GM23338 (cell line): Measurements from ENCODE around the gene CNIH3. TPM values are rescaled to one million over a fixed set of nuclear protein-coding genes. Genes with fewer than 3 reads are reported as not detected.

ENCODE experiments used
- ATAC-seq: fragments of 200-7000 bp; cut with Tn5 transposase; 3 replicates; pipeline ENCODE4 v1.9.1; 2020
- DNase-seq: peaks from one replicate; pipeline ENCODE4 v3.0.0-alpha.2; 2015; ENCODE audit warnings: low spot score
- H2AFZ ChIP-seq: fragments of 200-600 bp; sonication (generic); 2 replicates; pipeline ENCODE4 v1.8.0; 2016; ENCODE audit warnings: antibody characterized with exemption, mild to moderate bottlenecking, moderate library complexity
- H3F3A ChIP-seq: fragments of 200-600 bp; sonication (generic); replicated peaks from 2 replicates; pipeline ENCODE4 v1.8.0; 2017; ENCODE audit warnings: antibody characterized with exemption, mixed run types, low read depth
- H3K27ac ChIP-seq: fragments of 200-600 bp; sonication (generic); 2 replicates; pipeline ENCODE4 v1.6.1; 2016; ENCODE audit warnings: low read depth
- H3K27me3 ChIP-seq: fragments of 200-600 bp; sonication (generic); 2 replicates; pipeline ENCODE4 v1.8.0; 2016; ENCODE audit warnings: mild to moderate bottlenecking, mixed run types, moderate library complexity; ENCODE audit not compliant: insufficient read depth
- H3K36me3 ChIP-seq: fragments of 200-600 bp; sonication (generic); 2 replicates; pipeline ENCODE4 v1.8.0; 2016; ENCODE audit warnings: mild to moderate bottlenecking; ENCODE audit not compliant: insufficient read depth
- H3K4me1 ChIP-seq: fragments of 200-600 bp; sonication (generic); 2 replicates; pipeline ENCODE4 v1.8.0; 2016; ENCODE audit warnings: mild to moderate bottlenecking, moderate library complexity; ENCODE audit not compliant: insufficient read depth
- H3K4me2 ChIP-seq: fragments of 200-600 bp; sonication (generic); 2 replicates; pipeline ENCODE4 v1.7.1; 2017; ENCODE audit warnings: mixed run types
- H3K4me3 ChIP-seq: fragments of 200-600 bp; sonication (generic); 2 replicates; pipeline ENCODE4 v1.6.1; 2016; ENCODE audit warnings: mixed run types
- H3K79me2 ChIP-seq: fragments of 200-600 bp; sonication (generic); replicated peaks from 2 replicates; pipeline ENCODE4 v1.8.0; 2017; ENCODE audit warnings: mild to moderate bottlenecking; ENCODE audit not compliant: insufficient read depth
- H3K9me2 ChIP-seq: fragments of 200-600 bp; sonication (generic); 2 replicates; pipeline ENCODE4 v1.8.0; 2017; ENCODE audit not compliant: insufficient read depth
- H4K20me1 ChIP-seq: fragments of 200-600 bp; sonication (generic); replicated peaks from 2 replicates; pipeline ENCODE4 v1.8.0; 2017; ENCODE audit warnings: mild to moderate bottlenecking; ENCODE audit not compliant: insufficient read depth
- H3K27ac Mint-ChIP-seq: 2 replicates; pipeline ENCODE4 v1.8.0; 2020; ENCODE audit warnings: inconsistent platforms, mild to moderate bottlenecking, moderate library complexity, mixed read lengths
- H3K27me3 Mint-ChIP-seq: 3 replicates; pipeline ENCODE4 v1.8.0; 2022; ENCODE audit warnings: low read depth, mild to moderate bottlenecking, moderate library complexity, mixed read lengths, inconsistent platforms; ENCODE audit not compliant: insufficient read depth, poor library complexity
- H3K36me3 Mint-ChIP-seq: 3 replicates; pipeline ENCODE4 v1.8.0; 2021; ENCODE audit warnings: low read depth, mild to moderate bottlenecking, inconsistent platforms, moderate library complexity, mixed read lengths
- H3K4me1 Mint-ChIP-seq: 3 replicates; pipeline ENCODE4 v1.8.0; 2020; ENCODE audit warnings: mild to moderate bottlenecking, inconsistent platforms, mixed read lengths
- H3K4me3 Mint-ChIP-seq: 3 replicates; pipeline ENCODE4 v1.8.0; 2021; ENCODE audit warnings: moderate library complexity, mild to moderate bottlenecking, inconsistent platforms, mixed read lengths
- H3K9me3 Mint-ChIP-seq: 3 replicates; pipeline ENCODE4 v1.8.0; 2020; ENCODE audit warnings: moderate library complexity, mild to moderate bottlenecking, inconsistent platforms, mixed read lengths
- CREB1 ChIP-seq: fragments of 250-450 bp; sonication (Bioruptor Pico); IDR thresholded peaks from 2 replicates; pipeline ENCODE4 v1.5.0; 2020; ENCODE audit warnings: low read depth, mild to moderate bottlenecking, moderate library complexity
- EZH2 ChIP-seq: fragments of 200-600 bp; sonication (generic); IDR thresholded peaks from one replicate; pipeline ENCODE4 v1.8.0; 2017; ENCODE audit warnings: antibody characterized with exemption, mild to moderate bottlenecking, low read depth; ENCODE audit not compliant: unreplicated experiment
- EZH2phosphoT487 ChIP-seq: fragments of 200-600 bp; sonication (generic); IDR thresholded peaks from one replicate; pipeline ENCODE4 v1.8.1; 2018; ENCODE audit warnings: antibody characterized with exemption; ENCODE audit not compliant: unreplicated experiment
- JUNB ChIP-seq: IDR thresholded peaks from one replicate; pipeline ENCODE4 v1.6.1; 2016; ENCODE audit warnings: antibody characterized with exemption; ENCODE audit not compliant: unreplicated experiment
- NANOG ChIP-seq: IDR thresholded peaks from 2 replicates; pipeline ENCODE4 v1.6.1; 2016; ENCODE audit warnings: antibody characterized with exemption, borderline replicate concordance
- POLR2AphosphoS5 ChIP-seq: IDR thresholded peaks from 2 replicates; pipeline ENCODE4 v1.6.1; 2016; ENCODE audit warnings: antibody characterized with exemption, low read depth
- STAT1 ChIP-seq: IDR thresholded peaks from one replicate; pipeline ENCODE4 v1.6.1; 2016; ENCODE audit warnings: antibody characterized with exemption; ENCODE audit not compliant: unreplicated experiment
- ZNF331 ChIP-seq: fragments of 250-450 bp; sonication (Bioruptor Pico); IDR thresholded peaks from 2 replicates; pipeline ENCODE4 v1.5.0; 2020; ENCODE audit warnings: low read depth, mild to moderate bottlenecking, moderate library complexity
- ZNF462 ChIP-seq: fragments of 250-450 bp; sonication (Bioruptor Pico); IDR thresholded peaks from 2 replicates; pipeline ENCODE4 v1.5.0; 2020; ENCODE audit warnings: mild to moderate bottlenecking, moderate library complexity
- polyA plus RNA-seq: library from polyadenylated mRNA; unstranded; fragments of >200 nt; fragmentation: Nextera tagmentation; extraction: Ambion mirVana; gene quantifications from 2 replicates; pipeline ENCODE4 v1.2.1, GENCODE V29; 2016
- total RNA-seq: library from RNA; depleted of rRNA; stranded (reverse); fragments of >200 nt; shearing (Covaris generic); gene quantifications from 2 replicates; pipeline ENCODE4 v1.2.3, GENCODE V29; 2014
- TF ChIP-seq, protein P1 (sequence below): IDR thresholded peaks from one replicate; pipeline ENCODE4 v1.6.1; 2018; ENCODE audit warnings: antibody characterized with exemption; ENCODE audit not compliant: unreplicated experiment
- TF ChIP-seq, protein P2 (sequence below), 2 experiments: fragments of 200-600 bp in 1 of 2; sonication (generic) in 1 of 2; conservative IDR thresholded peaks; 2 replicates each; pipeline versions ENCODE4 v1.5.1 to v1.6.1; 2016 to 2017; ENCODE audit warnings: antibody characterized with exemption in 2 of 2, low read depth in 2 of 2, mild to moderate bottlenecking in 2 of 2, moderate library complexity in 1 of 2
- TF ChIP-seq, protein P3 (sequence below): IDR thresholded peaks from 2 replicates; pipeline ENCODE4 v1.6.1; 2016; ENCODE audit warnings: antibody characterized with exemption

The CNIH3 gene
- total and polyA plus RNA-seq, 2 experiments from 2014 or later: 3.6 to 5.1 TPM

DNA sequence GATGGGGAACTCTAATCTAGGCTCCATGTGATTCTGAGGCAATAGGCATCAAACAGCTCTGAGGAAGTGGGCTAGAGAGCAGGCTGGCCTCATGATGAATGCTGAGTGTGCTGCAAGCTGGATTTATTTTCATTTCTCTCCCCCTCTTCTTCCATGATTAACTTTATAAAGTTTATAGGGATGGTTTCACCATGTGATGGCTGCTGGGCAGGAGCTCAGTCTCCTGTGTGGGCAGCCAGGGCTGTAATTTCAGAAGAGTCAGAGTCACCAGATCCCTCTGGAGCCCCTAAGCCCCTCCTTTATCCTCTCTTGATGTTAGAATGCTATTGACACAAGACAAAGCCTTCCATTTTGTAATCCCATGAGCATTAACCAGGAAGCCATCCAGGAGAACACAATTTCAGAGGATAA is 143.6 kb downstream of the CNIH3 start:
- no peak for ATAC-seq
- H3K79me2 ChIP-seq: no peaks in the 10 kb centered on the region
- no peak overlapping the region for H3K27ac Mint-ChIP-seq

More for the DNA sequence above, 143.6 kb downstream of the CNIH3 start:
- no peak overlapping the region for H3K4me3 Mint-ChIP-seq
- peaks cover 10% of the 10 kb centered on the region for H3K27me3 Mint-ChIP-seq
- H3K4me1 Mint-ChIP-seq: peaks cover 7% of the 10 kb centered on the region; the same call in 2 of the 3 replicates
- H3K36me3 Mint-ChIP-seq: peaks cover 7% of the 10 kb centered on the region; the same call in 1 of the 3 replicates
- no peaks in the 10 kb centered on the region for H4K20me1 ChIP-seq
- peaks cover 2% of the 10 kb centered on the region; the same call in 1 of the 2 replicates for H3K9me2 ChIP-seq
- H3K9me3 Mint-ChIP-seq: peaks cover 4% of the 10 kb centered on the region
- H3K4me3 ChIP-seq: no peak overlapping the region
- peaks cover 6% of the 10 kb centered on the region for H3K4me1 ChIP-seq
- H3K27me3 ChIP-seq: no peaks in the 10 kb centered on the region
- no peaks in the 10 kb centered on the region for H3K36me3 ChIP-seq
- H3F3A ChIP-seq: no peaks in the 10 kb centered on the region
- H3K27ac ChIP-seq: no peak overlapping the region
- no peak overlapping the region for H3K4me2 ChIP-seq
- DNase-seq: no peak
- no peak overlapping the region for H2AFZ ChIP-seq
- TF ChIP-seq, protein P1, sequence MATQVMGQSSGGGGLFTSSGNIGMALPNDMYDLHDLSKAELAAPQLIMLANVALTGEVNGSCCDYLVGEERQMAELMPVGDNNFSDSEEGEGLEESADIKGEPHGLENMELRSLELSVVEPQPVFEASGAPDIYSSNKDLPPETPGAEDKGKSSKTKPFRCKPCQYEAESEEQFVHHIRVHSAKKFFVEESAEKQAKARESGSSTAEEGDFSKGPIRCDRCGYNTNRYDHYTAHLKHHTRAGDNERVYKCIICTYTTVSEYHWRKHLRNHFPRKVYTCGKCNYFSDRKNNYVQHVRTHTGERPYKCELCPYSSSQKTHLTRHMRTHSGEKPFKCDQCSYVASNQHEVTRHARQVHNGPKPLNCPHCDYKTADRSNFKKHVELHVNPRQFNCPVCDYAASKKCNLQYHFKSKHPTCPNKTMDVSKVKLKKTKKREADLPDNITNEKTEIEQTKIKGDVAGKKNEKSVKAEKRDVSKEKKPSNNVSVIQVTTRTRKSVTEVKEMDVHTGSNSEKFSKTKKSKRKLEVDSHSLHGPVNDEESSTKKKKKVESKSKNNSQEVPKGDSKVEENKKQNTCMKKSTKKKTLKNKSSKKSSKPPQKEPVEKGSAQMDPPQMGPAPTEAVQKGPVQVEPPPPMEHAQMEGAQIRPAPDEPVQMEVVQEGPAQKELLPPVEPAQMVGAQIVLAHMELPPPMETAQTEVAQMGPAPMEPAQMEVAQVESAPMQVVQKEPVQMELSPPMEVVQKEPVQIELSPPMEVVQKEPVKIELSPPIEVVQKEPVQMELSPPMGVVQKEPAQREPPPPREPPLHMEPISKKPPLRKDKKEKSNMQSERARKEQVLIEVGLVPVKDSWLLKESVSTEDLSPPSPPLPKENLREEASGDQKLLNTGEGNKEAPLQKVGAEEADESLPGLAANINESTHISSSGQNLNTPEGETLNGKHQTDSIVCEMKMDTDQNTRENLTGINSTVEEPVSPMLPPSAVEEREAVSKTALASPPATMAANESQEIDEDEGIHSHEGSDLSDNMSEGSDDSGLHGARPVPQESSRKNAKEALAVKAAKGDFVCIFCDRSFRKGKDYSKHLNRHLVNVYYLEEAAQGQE: no peak
- TF ChIP-seq STAT1 (no peak), POLR2AphosphoS5 (no peak), ZNF331 (CRISPR knock-in tag) (no peak), EZH2phosphoT487 (no peak), ZNF462 (CRISPR knock-in tag) (no peak), EZH2 (no peak), CREB1 (no peak), JUNB (no peak), NANOG (no peak)
- TF ChIP-seq, protein P2, sequence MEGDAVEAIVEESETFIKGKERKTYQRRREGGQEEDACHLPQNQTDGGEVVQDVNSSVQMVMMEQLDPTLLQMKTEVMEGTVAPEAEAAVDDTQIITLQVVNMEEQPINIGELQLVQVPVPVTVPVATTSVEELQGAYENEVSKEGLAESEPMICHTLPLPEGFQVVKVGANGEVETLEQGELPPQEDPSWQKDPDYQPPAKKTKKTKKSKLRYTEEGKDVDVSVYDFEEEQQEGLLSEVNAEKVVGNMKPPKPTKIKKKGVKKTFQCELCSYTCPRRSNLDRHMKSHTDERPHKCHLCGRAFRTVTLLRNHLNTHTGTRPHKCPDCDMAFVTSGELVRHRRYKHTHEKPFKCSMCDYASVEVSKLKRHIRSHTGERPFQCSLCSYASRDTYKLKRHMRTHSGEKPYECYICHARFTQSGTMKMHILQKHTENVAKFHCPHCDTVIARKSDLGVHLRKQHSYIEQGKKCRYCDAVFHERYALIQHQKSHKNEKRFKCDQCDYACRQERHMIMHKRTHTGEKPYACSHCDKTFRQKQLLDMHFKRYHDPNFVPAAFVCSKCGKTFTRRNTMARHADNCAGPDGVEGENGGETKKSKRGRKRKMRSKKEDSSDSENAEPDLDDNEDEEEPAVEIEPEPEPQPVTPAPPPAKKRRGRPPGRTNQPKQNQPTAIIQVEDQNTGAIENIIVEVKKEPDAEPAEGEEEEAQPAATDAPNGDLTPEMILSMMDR (conservative IDR thresholded peaks at IDR 0.05; ENCODE audit: low read depth in 2 of 2): no peak
- TF ChIP-seq, protein P3, sequence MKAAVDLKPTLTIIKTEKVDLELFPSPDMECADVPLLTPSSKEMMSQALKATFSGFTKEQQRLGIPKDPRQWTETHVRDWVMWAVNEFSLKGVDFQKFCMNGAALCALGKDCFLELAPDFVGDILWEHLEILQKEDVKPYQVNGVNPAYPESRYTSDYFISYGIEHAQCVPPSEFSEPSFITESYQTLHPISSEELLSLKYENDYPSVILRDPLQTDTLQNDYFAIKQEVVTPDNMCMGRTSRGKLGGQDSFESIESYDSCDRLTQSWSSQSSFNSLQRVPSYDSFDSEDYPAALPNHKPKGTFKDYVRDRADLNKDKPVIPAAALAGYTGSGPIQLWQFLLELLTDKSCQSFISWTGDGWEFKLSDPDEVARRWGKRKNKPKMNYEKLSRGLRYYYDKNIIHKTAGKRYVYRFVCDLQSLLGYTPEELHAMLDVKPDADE: no peak
